ENCODE data around the gene OPN5.

OPN5 gene

DNA sequence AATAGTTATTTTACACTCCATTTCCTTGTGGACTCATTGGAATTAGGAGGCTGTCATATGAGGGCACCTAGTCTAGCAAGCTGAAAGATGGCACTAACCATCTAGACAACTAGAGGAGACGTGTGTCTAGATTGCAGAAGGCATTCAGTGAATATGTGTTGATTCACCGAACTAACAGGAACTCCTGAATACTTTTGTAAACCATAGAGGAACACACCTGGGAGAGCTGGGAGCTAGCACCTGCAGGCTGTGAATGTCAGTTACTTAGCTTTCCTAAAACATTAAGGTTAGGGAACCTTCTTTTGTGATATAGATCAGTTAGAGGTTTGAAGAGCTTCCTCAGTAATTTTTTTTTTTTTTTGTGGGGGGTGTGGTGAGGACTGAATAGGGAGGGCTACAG is 7.7 kb downstream of the OPN5 start:
- no peak for DNase-seq

DNA sequence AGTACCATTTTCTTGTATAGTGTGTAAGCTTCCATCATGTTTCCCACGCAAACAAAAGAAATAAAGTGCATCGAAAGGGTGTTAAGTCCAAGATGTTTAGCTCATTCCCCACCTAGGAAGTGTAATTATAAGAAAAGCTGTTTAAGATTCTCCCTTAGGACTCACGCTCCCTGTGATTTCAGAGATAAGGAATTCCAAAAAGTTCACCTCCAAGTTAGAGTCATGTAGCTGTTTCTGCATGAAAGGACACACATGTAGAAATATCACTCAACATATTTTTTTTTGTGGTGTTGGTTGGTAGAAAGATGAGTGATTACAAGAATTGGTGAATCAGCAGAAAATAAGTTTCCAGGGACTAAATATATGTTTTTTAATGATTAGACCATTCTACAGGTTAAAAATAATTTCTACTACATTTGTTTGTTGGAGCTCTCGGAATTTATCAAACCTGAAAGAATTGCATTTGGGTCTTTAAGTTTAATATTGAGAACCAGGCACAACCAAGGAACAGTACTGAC is 10.4 kb downstream of the OPN5 start:
- no peak for DNase-seq

DNA sequence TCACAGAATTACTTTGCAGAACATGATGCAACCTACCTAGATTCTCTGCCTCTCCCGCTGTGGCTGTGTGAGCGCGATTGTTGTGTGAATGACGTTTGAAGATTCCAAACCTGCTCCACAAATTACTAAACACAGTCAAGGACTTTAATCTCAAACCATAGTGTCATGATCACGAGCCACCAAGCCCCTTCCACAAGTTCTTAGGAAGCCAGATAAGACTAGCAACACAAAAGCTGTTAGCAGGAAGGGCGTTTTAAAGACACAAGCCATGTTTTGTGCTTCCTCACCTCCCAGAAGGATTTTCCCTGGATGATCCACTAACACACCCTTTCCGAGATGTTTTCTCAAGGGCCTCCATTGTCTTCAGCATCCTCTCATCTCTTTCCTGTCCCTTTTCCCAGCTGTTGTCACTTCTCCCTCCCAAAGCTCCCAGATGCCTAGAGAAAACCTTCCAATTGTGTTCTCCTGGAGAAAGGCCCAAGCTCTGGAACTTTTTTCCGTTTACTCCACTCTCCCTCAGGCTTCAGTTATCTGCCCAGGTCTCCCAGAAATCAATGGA is 12.8 kb downstream of the OPN5 start:
- no peak for DNase-seq

DNA sequence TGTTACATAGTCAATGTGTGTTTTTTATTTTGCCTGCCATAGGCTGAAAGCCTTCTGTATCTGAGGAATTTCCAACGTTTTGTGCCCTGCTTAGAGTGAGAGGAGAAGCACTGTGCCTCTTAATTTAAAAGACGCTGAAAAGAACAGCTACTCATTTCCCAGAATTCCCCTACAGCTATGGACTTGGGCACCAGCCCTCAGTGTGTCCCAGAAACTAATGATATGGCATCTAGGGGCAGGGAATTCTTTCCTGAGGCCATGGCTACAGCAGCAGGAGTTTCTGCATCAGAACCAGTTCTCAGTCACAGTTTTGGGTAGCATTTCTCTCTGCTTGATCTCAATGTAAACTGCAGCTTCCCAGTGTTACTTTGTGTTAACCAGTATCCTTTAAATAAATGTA is 20.2 kb downstream of the OPN5 start:
- DNase-seq = no peak

DNA sequence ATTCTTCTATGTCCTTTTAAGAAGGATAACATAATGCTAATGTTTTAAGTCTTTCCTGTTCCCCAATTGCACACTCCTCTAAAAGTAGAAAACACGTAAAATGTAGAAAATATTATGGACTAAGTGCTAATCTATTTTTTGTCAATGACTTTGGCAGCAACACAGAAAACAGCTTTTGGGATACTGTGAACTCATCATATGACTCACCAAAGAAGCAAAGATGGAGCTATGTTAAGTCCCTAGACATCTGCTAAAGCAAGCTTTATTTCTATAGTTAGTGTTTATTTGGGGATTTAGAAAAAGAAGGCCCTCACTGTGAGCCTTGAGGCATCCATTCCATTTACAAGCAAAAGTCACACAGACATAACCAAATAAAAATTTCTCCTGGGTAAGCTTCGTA is 23.0 kb downstream of the OPN5 start:
- no peak for DNase-seq

DNA sequence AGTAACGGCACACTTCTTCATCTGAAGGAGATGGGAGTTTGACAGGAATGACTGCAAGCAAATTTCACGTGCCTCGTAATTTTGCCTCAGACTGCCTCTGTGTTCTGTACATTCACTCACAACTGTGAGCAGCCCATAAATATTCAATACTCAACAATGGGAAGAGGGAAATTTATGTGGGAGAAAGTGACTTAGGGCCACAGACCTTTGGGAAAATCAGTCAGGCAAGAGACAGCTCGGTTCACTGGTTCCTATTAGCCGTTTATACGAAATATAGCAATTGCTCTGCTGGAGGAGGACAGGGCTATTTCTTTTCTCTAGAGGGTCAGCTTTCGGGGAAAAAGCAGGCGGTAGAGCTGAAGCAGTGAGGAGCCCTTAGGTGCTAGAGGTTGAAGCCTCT is 28.0 kb downstream of the OPN5 start:
- DNase-seq = no peak

DNA sequence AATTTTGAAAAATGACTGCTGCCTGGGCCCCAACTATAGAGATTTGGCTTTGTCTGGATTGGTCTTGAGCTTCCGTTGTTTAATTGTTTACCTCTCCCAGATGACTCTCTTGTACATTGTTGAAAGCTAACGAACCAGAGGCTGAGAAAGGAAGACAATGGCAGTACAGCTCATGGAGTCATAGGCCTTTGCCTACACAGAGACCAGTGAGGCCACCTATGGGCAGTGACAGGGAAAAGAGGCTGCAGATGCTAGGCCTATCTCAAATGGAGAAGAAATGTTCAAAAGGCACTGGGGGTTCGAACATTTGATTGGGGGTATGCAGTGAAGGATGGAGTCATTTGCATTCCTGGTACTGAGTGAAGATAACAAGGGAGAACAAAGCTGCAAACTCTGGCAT is 29.1 kb downstream of the OPN5 start:
- no peak for DNase-seq

- DNase-seq = no peak
Observed at GRCh38 chr6:47811443-47811842, 29.6 kb downstream of the OPN5 start.

DNA sequence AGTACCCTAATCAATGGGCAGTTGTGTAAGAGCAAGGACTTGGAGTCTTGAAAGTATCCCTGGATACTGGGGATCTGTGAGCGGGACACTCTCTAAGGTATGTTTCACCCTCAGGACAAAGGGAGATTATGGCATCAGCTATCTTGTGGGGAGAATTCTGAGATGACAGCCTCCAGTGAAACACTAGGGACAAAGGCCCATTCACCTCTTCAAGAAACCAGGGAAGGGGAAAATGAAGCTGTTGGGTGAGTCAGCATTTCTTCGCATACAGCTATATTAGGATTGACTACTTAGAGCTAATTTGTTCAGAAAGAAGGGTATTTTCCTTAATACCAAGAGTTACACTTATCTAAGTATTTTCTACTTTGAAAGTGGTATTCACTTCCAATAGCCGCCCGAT is 35.9 kb downstream of the OPN5 start:
- DNase-seq = no peak

DNA sequence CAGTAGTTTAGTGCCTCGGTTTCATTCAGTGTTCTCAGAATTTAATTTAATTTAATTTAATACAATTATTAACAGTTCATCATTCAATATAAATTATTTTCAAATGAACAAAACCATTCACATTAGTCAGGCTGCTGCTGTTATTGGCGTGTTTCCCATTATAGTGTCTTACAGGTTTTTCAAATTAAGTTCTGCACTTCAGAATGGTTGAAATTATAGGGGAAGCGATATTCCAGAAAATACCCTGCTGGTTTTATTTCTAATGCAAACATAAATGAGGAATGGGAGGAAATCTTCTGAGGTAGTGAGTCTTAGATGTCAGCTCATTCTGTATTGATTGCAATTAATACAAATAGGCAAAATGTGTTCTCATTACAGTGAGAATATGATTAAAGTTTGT is 37.6 kb downstream of the OPN5 start:
- no peak for DNase-seq

- no peak for DNase-seq
Observed at GRCh38 chr6:47822856-47823554, 41.2 kb downstream of the OPN5 start.

DNA sequence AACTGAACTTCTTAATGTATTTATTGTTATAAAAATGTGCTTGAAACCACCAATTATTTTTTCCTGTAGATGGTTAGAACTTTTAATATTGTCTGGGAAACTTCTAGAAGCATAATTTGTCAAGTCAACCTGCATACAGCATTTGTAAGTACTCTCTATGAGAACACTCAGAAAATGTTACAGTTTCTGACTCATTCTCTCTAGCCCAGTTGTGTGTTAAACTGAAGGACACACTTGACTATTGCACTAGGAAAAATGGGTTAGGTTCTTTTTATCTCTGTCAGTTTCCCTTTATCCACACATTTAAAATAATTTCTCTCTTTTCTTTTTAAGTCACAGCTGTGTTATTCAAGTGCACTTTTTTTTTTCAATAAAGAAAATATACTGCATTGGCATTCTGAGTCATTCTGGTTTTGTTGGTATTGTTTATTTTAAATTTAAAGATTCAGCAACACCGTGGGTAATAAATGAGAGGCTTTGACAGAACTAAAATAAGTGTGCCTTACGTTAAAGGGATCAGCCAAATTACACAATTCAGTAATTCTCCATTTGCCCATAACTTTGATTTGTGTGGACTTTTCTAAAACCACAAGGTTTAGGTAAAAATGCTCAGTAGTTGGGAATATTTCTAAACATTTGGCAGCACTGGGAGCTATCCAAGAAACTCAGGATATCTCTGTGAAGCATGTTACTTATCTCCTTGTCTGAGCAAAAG is 50.7 kb downstream of the OPN5 start:
- no peak for DNase-seq

GRCh38 chr6:47834196-47834595 is 52.4 kb downstream of the OPN5 start:
- DNase-seq = no peak

DNA sequence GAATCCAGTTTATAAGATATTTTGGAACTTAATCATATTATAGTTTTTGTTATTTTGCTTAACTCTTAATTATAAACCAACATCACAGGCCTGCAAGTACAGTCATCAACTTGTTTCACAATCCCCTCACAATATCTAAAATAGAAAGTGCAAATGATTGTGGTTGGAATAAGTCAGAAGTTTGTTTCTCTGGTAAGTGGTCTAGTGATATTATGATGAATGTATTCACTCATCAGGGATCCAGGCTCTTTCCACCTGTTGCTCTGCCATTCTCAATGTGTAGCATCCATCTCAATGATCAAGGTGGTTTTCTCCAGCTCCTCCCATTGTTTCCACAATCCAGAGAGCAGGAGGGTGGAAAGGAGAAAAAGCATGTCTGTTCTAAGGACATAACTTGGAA is 54.2 kb downstream of the OPN5 start:
- DNase-seq = no peak

GRCh38 chr6:47836639-47837038 is 54.8 kb downstream of the OPN5 start:
- no peak for DNase-seq

DNA sequence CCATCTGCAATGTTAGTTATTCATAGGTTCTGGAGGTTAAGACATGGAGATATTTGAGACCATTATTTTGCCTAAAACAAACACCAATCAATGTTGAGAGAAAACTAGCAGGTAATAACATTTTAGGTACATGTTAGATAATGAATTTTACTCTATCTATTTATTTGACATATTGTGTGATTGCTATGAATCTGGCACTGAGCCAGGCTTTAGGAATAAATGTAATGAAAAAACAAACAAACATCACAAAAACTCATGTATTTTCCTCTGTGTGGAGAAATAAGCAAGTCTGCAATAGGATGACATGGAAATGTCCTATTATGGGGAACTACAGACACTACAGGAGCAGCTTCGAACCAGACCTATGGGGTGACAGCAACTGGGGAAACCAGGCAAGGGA is 57.8 kb downstream of the OPN5 start:
- DNase-seq = no peak

- DNase-seq = no peak
Observed at GRCh38 chr6:47844881-47845280, 63.0 kb downstream of the OPN5 start.

DNA sequence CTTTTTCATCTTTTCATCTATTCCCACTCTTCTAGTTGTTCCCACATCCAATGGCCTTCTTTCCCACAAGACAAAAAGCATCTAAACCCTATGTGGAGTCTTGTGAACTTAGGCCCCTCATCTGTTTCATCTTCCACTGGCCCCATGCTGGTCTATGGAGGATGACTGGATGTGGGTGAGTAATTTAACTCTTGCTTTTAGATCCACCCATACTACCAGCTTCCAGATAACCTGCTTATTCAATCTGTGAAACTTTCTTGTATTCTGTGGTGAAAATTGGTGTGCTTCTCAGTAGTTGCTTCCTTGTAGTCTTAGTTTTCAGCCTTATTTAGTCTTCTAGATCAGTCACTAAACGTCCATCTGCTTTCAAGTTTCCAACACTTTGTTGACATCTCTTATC is 64.9 kb downstream of the OPN5 start:
- DNase-seq = no peak

- DNase-seq = no peak
Observed at GRCh38 chr6:47851091-47851490, 69.3 kb downstream of the OPN5 start.

- DNase-seq = no peak
Observed at GRCh38 chr6:47852727-47853126, 70.9 kb downstream of the OPN5 start.

DNA sequence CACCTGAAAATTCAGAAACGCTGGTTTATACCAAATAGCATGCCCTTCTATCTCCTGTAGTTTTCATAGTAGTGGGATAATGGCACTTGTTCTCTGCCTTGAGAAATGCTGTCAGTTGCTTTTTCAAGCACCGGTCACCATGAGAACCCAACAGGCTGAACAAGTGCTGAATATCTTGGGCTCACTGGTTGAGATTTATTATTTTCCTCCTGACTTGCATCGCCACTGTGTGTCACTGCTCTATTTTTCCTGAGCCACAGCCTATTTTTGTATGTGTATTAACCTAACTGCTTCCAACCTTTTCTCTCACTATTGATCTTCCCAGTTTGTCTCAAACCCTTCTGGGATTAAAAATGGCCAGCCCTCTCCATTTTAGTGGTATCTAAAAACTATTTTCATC is 71.9 kb downstream of the OPN5 start:
- no peak for DNase-seq

GRCh38 chr6:47854971-47855370 is 73.1 kb downstream of the OPN5 start:
- no peak for DNase-seq

- no peak for DNase-seq
Observed at GRCh38 chr6:47859175-47859574, 77.3 kb downstream of the OPN5 start.

GRCh38 chr6:47862731-47863130 is 80.9 kb downstream of the OPN5 start:
- DNase-seq = no peak

All from effector CD8-positive, alpha-beta T cell (primary cell).